ENCODE data around the gene FAM25A. TPM values are rescaled to one million over a fixed set of nuclear protein-coding genes. Genes with fewer than 3 reads are reported as not detected.
"Not testable (repeated sequence)": the region's sequence is repeated elsewhere in the genome, so short reads cannot be mapped to it uniquely, and the experiment has no call there.

The FAM25A gene
- total RNA-seq, 1 donor from 2014 or later, result not detected

- H3K4me1 ChIP-seq, result no peaks in the 10 kb centered on the region
- intact Hi-C loops (cut with DNase I), result no loop called here
These were observed 16.5 kb downstream of the FAM25A start for GRCh38 chr10:87036623-87037022.

GRCh38 chr10:87038286-87038717 is 18.2 kb downstream of the FAM25A start:
- Histone ChIP-seq H3K4me1 (no peaks in the 10 kb centered on the region), H3K36me3 (no peaks in the 10 kb centered on the region), H3K27me3 (ENCODE audit: low read depth) (no peaks in the 10 kb centered on the region), H3K9me3 (no peaks in the 10 kb centered on the region), H3K27ac (no peak overlapping the region), H3K4me3 (no peak overlapping the region)
- TF ChIP-seq CTCF (IDR thresholded peaks at IDR 0.05), result no peak
- DNase-seq, result no peak
- intact Hi-C loops (cut with DNase I), result no loop called here
- peak in 1 of 2 donors; percentile 41 for ATAC-seq

More at GRCh38 chr10:87036623-87037022, 16.5 kb downstream of the FAM25A start:
- H3K36me3 ChIP-seq, result no peaks in the 10 kb centered on the region
- H3K9me3 ChIP-seq, result no peaks in the 10 kb centered on the region
- H3K27me3 ChIP-seq (ENCODE audit: low read depth), result no peaks in the 10 kb centered on the region
- TF ChIP-seq CTCF (IDR thresholded peaks at IDR 0.05), result no peak
- ATAC-seq (no peak), DNase-seq (no peak)
- no peak overlapping the region for H3K4me3 ChIP-seq
- no peak overlapping the region for H3K27ac ChIP-seq

- Histone ChIP-seq H3K36me3 (peaks cover 4% of the 10 kb centered on the region), H3K9me3 (no peaks in the 10 kb centered on the region), H3K27me3 (ENCODE audit: low read depth) (no peaks in the 10 kb centered on the region), H3K4me1 (no peaks in the 10 kb centered on the region), H3K27ac (no peak overlapping the region), H3K4me3 (no peak overlapping the region)
- TF ChIP-seq CTCF (IDR thresholded peaks at IDR 0.05), result no peak
- peak in 1 of 2 donors; percentile 39 for ATAC-seq
- no peak for DNase-seq
- intact Hi-C loops (cut with DNase I), result no loop called here
These were observed 18.7 kb downstream of the FAM25A start for GRCh38 chr10:87038786-87039185.

- peaks cover 43% of the 10 kb centered on the region for H3K36me3 ChIP-seq
- ATAC-seq; H3K4me1 ChIP-seq; H3K27ac ChIP-seq; H3K4me3 ChIP-seq; DNase-seq; intact Hi-C loops (cut with DNase I); H3K9me3 ChIP-seq; H3K27me3 ChIP-seq (ENCODE audit: low read depth): not testable (repeated sequence)
These were observed 23.5 kb downstream of the FAM25A start for GRCh38 chr10:87043579-87043978.

GRCh38 chr10:87045434-87045938 is 25.4 kb downstream of the FAM25A start:
- no peak overlapping the region for H3K4me3 ChIP-seq
- no peaks in the 10 kb centered on the region for H3K27me3 ChIP-seq (ENCODE audit: low read depth)
- no peak overlapping the region for H3K27ac ChIP-seq
- ATAC-seq, result no peak
- H3K9me3 ChIP-seq, result no peaks in the 10 kb centered on the region
- H3K36me3 ChIP-seq, result peaks cover 62% of the 10 kb centered on the region
- TF ChIP-seq CTCF (IDR thresholded peaks at IDR 0.05), result no peak
- no peaks in the 10 kb centered on the region for H3K4me1 ChIP-seq
- DNase-seq, result no peak
- intact Hi-C loops (cut with DNase I), result no loop called here

GRCh38 chr10:87053111-87053510 is 33.0 kb downstream of the FAM25A start:
- intact Hi-C loops (cut with DNase I), result no loop called here
- no peak overlapping the region for H3K4me3 ChIP-seq
- no peaks in the 10 kb centered on the region for H3K9me3 ChIP-seq
- ATAC-seq (peak; percentile 56 to 64), DNase-seq (no peak)
- TF ChIP-seq CTCF (IDR thresholded peaks at IDR 0.05), result no peak
- H3K27ac ChIP-seq, result no peak overlapping the region
- H3K4me1 ChIP-seq, result peaks cover 10% of the 10 kb centered on the region
- H3K27me3 ChIP-seq (ENCODE audit: low read depth), result no peaks in the 10 kb centered on the region
- H3K36me3 ChIP-seq, result peaks cover 100% of the 10 kb centered on the region
